HEK293 (cell line): ENCODE results near the gene FBLN2.

ENCODE experiments used
- CTCF ChIA-PET: fragments of 350-600 bp; formaldehyde crosslinking; extraction: SDS; loops from one replicate; lab custom pipeline; 2021; ENCODE audit warnings: antibody characterized with exemption; lab: Yijun Ruan, JAX
- POLR2A ChIA-PET: fragments of 300-600 bp; formaldehyde crosslinking; extraction: SDS; loops from one replicate; lab custom pipeline; 2020; ENCODE audit warnings: antibody characterized with exemption, inconsistent platforms; lab: Yijun Ruan, JAX
- H3K27ac ChIP-seq: fragments of 200-500 bp; sonication (Bioruptor generic); 2 replicates; pipeline ENCODE4 v1.5.1; 2014; ENCODE audit warnings: low read depth, low read length, control low read depth, inconsistent platforms; ENCODE audit errors: extremely low read depth
- H3K36me3 ChIP-seq, 2 experiments: fragments of 200-500 bp in 1 of 2; sonication (Bioruptor generic) in 1 of 2; 1 replicate in 1 of 2; 2 replicates in 1 of 2; pipeline ENCODE4 v1.5.1; 2014 to 2017; ENCODE audit warnings: inconsistent platforms in 2 of 2, low read length in 2 of 2; ENCODE audit not compliant: control insufficient read depth in 2 of 2, insufficient read depth in 1 of 2
- H3K4me1 ChIP-seq: fragments of 200-500 bp; sonication (Bioruptor generic); 2 replicates; pipeline ENCODE4 v1.5.1; 2014; ENCODE audit warnings: mild to moderate bottlenecking, low read length, inconsistent platforms; ENCODE audit not compliant: control insufficient read depth, insufficient read depth
- H3K4me3 ChIP-seq: 2 replicates; pipeline ENCODE4 v1.5.1; 2011; ENCODE audit warnings: low read depth, mild to moderate bottlenecking, control low read depth, low read length, moderate library complexity
- H3K9me3 ChIP-seq: fragments of 200-500 bp; sonication (Bioruptor generic); 2 replicates; pipeline ENCODE4 v1.5.1; 2014; ENCODE audit warnings: low read depth, low read length, inconsistent platforms; ENCODE audit not compliant: control insufficient read depth, insufficient read depth
- KLF17 ChIP-seq: fragments of 450-650 bp; formaldehyde crosslinking; IDR thresholded peaks from 2 replicates; pipeline ENCODE4 v1.5.1; 2016; ENCODE audit warnings: missing biosample characterization, missing genetic modification characterization
- KLF8 ChIP-seq: fragments of 450-650 bp; formaldehyde crosslinking; IDR thresholded peaks from 2 replicates; pipeline ENCODE4 v1.5.1; 2016; ENCODE audit warnings: missing biosample characterization, missing genetic modification characterization
- WT1 ChIP-seq: fragments of 450-650 bp; formaldehyde crosslinking; IDR thresholded peaks from 2 replicates; pipeline ENCODE4 v1.5.1; 2016; ENCODE audit warnings: missing biosample characterization, missing genetic modification characterization
- ZNF184 ChIP-seq: fragments of 450-650 bp; IDR thresholded peaks from 2 replicates; pipeline ENCODE4 v1.5.1; 2018; ENCODE audit warnings: missing biosample characterization, mild to moderate bottlenecking, missing genetic modification characterization
- ZNF558 ChIP-seq: fragments of 450-650 bp; formaldehyde crosslinking; IDR thresholded peaks from 2 replicates; pipeline ENCODE4 v1.5.1; 2016; ENCODE audit warnings: missing biosample characterization, missing genetic modification characterization
- ZNF664 ChIP-seq: fragments of 450-650 bp; formaldehyde crosslinking; IDR thresholded peaks from 2 replicates; pipeline ENCODE4 v1.5.1; 2016; ENCODE audit warnings: missing biosample characterization, missing genetic modification characterization
- ZNF777 ChIP-seq: fragments of 450-650 bp; formaldehyde crosslinking; IDR thresholded peaks from 2 replicates; pipeline ENCODE4 v1.5.1; 2017; ENCODE audit warnings: missing biosample characterization, missing genetic modification characterization, borderline replicate concordance
- TF ChIP-seq, protein P1 (sequence below): fragments of 450-650 bp; formaldehyde crosslinking; IDR thresholded peaks from 2 replicates; pipeline ENCODE4 v1.5.0; 2017; ENCODE audit warnings: missing biosample characterization, missing genetic modification characterization, borderline replicate concordance
- TF ChIP-seq, protein P2 (sequence below): sonication (generic); formaldehyde crosslinking; IDR thresholded peaks from 2 replicates; pipeline ENCODE4 v1.8.1; 2022; ENCODE audit warnings: mild to moderate bottlenecking, moderate library complexity, missing genetic modification reagents
- TF ChIP-seq, protein P3 (sequence below): fragments of 450-650 bp; formaldehyde crosslinking; IDR thresholded peaks from 2 replicates; pipeline ENCODE4 v1.5.1; 2016; ENCODE audit warnings: missing biosample characterization, missing genetic modification characterization
- TF ChIP-seq, protein P4 (sequence below): fragments of 450-650 bp; formaldehyde crosslinking; IDR thresholded peaks from 2 replicates; pipeline ENCODE4 v1.5.1; 2016; ENCODE audit warnings: missing biosample characterization, missing genetic modification characterization
- TF ChIP-seq, protein P5 (sequence below): fragments of 450-650 bp; formaldehyde crosslinking; IDR thresholded peaks from 2 replicates; pipeline ENCODE4 v1.5.1; 2016; ENCODE audit warnings: missing biosample characterization, missing genetic modification characterization, low read depth
- TF ChIP-seq, protein P6 (sequence below): fragments of 450-650 bp; formaldehyde crosslinking; conservative IDR thresholded peaks from 2 replicates; pipeline ENCODE4 v1.5.1; 2016; ENCODE audit warnings: low read depth, missing biosample characterization, missing genetic modification characterization

The FBLN2 gene

DNA sequence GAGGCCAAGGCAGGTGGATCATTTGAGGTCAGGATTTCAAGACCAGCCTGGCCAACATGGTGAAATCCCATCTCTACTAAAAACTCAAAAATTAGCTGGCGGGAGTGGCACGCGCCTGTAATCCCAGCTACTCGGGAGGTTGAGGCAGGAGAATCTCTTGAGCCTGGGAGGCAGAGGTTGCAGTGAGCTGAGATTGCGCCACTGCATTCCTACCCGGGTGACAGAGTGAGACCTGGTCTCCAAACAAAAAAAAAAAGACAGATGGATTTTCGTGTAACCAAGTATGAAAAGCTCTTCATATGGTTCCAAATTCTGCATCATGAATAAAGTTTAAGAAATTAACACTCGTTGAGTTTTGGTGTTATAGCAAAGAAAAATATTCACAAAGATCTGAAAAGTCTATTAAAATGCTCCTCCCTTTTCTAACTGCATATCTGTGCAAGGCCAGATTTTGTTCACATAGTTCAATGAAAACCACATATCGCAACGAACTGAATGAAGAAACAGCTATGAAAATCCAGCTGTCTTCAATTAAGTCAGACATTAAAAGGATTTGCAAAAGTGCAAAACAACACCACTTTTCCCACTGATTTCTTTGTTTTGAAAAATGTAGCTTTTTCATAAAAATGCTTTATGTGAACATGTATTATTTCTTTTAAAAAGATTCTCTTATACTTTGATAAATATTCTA lies 23.8 kb upstream of the FBLN2 start:
- Histone ChIP-seq H3K9me3 (no peaks in the 10 kb centered on the region), H3K4me3 (no peak overlapping the region), H3K27ac (no peak overlapping the region), H3K4me1 (no peaks in the 10 kb centered on the region), H3K36me3 (no peaks in the 10 kb centered on the region)
- POLR2A ChIA-PET, result interaction anchor here (0.8 kb wide), 1 partner anchor 128 kb away, joined by 3 read pairs; no protein-coding TSS in a partner anchor
- CTCF ChIA-PET, result interaction anchor here (1.0 to 1.3 kb wide), 4 partner anchors 14 to 356 kb away, joined by 3 to 5 read pairs (median 4); no protein-coding TSS in a partner anchor
- no peak for TF ChIP-seq ZNF184 (tag by site-specific recombination)
- TF ChIP-seq, protein P1, sequence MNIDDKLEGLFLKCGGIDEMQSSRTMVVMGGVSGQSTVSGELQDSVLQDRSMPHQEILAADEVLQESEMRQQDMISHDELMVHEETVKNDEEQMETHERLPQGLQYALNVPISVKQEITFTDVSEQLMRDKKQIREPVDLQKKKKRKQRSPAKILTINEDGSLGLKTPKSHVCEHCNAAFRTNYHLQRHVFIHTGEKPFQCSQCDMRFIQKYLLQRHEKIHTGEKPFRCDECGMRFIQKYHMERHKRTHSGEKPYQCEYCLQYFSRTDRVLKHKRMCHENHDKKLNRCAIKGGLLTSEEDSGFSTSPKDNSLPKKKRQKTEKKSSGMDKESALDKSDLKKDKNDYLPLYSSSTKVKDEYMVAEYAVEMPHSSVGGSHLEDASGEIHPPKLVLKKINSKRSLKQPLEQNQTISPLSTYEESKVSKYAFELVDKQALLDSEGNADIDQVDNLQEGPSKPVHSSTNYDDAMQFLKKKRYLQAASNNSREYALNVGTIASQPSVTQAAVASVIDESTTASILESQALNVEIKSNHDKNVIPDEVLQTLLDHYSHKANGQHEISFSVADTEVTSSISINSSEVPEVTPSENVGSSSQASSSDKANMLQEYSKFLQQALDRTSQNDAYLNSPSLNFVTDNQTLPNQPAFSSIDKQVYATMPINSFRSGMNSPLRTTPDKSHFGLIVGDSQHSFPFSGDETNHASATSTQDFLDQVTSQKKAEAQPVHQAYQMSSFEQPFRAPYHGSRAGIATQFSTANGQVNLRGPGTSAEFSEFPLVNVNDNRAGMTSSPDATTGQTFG, result no peak
- TF ChIP-seq, protein P2, sequence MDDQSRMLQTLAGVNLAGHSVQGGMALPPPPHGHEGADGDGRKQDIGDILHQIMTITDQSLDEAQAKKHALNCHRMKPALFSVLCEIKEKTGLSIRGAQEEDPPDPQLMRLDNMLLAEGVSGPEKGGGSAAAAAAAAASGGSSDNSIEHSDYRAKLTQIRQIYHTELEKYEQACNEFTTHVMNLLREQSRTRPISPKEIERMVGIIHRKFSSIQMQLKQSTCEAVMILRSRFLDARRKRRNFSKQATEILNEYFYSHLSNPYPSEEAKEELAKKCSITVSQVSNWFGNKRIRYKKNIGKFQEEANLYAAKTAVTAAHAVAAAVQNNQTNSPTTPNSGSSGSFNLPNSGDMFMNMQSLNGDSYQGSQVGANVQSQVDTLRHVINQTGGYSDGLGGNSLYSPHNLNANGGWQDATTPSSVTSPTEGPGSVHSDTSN (CRISPR knock-in tag), result no peak
- TF ChIP-seq, protein P3, sequence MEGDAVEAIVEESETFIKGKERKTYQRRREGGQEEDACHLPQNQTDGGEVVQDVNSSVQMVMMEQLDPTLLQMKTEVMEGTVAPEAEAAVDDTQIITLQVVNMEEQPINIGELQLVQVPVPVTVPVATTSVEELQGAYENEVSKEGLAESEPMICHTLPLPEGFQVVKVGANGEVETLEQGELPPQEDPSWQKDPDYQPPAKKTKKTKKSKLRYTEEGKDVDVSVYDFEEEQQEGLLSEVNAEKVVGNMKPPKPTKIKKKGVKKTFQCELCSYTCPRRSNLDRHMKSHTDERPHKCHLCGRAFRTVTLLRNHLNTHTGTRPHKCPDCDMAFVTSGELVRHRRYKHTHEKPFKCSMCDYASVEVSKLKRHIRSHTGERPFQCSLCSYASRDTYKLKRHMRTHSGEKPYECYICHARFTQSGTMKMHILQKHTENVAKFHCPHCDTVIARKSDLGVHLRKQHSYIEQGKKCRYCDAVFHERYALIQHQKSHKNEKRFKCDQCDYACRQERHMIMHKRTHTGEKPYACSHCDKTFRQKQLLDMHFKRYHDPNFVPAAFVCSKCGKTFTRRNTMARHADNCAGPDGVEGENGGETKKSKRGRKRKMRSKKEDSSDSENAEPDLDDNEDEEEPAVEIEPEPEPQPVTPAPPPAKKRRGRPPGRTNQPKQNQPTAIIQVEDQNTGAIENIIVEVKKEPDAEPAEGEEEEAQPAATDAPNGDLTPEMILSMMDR, result no peak
- TF ChIP-seq, protein P4, sequence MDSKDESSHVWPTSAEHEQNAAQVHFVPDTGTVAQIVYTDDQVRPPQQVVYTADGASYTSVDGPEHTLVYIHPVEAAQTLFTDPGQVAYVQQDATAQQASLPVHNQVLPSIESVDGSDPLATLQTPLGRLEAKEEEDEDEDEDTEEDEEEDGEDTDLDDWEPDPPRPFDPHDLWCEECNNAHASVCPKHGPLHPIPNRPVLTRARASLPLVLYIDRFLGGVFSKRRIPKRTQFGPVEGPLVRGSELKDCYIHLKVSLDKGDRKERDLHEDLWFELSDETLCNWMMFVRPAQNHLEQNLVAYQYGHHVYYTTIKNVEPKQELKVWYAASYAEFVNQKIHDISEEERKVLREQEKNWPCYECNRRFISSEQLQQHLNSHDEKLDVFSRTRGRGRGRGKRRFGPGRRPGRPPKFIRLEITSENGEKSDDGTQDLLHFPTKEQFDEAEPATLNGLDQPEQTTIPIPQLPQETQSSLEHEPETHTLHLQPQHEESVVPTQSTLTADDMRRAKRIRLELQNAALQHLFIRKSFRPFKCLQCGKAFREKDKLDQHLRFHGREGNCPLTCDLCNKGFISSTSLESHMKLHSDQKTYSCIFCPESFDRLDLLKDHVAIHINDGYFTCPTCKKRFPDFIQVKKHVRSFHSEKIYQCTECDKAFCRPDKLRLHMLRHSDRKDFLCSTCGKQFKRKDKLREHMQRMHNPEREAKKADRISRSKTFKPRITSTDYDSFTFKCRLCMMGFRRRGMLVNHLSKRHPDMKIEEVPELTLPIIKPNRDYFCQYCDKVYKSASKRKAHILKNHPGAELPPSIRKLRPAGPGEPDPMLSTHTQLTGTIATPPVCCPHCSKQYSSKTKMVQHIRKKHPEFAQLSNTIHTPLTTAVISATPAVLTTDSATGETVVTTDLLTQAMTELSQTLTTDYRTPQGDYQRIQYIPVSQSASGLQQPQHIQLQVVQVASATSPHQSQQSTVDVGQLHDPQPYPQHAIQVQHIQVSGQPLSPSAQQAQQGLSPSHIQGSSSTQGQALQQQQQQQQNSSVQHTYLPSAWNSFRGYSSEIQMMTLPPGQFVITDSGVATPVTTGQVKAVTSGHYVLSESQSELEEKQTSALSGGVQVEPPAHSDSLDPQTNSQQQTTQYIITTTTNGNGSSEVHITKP (tag by site-specific recombination), result peak; percentile 32; the same call in 1 of the 2 replicates

DNA sequence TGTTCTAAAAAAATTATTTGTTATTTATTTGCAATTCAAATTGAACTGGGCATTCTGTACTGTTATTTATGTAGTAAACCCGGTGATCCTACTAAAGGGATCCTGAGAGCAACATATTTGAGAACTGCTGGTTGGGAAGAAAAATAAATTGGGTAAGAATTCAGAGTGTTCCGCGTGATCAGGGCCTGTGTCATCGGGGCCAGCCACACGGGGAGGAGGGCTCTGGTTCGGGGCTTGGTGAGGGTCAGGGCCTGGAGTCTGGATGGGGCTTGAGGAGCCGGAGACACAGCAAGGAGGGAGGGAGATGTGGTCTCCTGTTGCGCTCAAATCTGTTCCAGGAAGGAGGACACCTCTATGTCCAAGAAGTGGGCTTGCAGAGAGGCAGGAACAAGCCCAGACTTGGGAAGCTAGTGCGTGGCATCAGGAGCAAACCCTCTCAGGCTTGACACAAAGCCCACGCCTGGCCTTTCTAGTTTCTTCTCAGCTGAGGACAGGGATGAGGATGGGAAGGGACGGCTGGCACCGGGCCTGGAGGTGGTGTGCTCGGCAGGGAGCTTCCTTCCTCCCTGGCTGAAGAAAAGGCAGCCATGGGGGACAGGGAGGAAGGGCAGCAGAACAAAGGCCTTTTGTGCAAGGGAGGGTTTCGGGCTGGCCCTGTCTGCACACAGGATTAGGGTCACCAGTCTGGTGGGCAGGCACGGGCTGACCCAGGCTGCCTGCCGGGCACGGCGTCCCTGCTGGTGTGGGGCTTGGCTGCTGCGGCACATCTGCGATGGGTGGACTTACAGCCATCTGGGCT lies 22.9 kb upstream of the FBLN2 start:
- CTCF ChIA-PET, result interaction anchor here (0.7 to 1.3 kb wide), 6 partner anchors 13 to 355 kb away, joined by 3 to 5 read pairs (median 4); no protein-coding TSS in a partner anchor
- Histone ChIP-seq H3K27ac (no peak overlapping the region), H3K4me1 (no peaks in the 10 kb centered on the region), H3K9me3 (no peaks in the 10 kb centered on the region), H3K4me3 (no peak overlapping the region), H3K36me3 (no peaks in the 10 kb centered on the region)
- POLR2A ChIA-PET, result interaction anchor here (0.8 kb wide), 1 partner anchor 127 kb away, joined by 3 read pairs; no protein-coding TSS in a partner anchor
- TF ChIP-seq KLF17 (tag by site-specific recombination) (no peak), WT1 (no peak), ZNF558 (tag by site-specific recombination) (no peak), KLF8 (tag by site-specific recombination) (no peak), ZNF777 (tag by site-specific recombination) (no peak), ZNF664 (no peak)
- TF ChIP-seq, protein P5, sequence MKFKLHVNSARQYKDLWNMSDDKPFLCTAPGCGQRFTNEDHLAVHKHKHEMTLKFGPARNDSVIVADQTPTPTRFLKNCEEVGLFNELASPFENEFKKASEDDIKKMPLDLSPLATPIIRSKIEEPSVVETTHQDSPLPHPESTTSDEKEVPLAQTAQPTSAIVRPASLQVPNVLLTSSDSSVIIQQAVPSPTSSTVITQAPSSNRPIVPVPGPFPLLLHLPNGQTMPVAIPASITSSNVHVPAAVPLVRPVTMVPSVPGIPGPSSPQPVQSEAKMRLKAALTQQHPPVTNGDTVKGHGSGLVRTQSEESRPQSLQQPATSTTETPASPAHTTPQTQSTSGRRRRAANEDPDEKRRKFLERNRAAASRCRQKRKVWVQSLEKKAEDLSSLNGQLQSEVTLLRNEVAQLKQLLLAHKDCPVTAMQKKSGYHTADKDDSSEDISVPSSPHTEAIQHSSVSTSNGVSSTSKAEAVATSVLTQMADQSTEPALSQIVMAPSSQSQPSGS (tag by site-specific recombination), result no peak
- TF ChIP-seq, protein P6, sequence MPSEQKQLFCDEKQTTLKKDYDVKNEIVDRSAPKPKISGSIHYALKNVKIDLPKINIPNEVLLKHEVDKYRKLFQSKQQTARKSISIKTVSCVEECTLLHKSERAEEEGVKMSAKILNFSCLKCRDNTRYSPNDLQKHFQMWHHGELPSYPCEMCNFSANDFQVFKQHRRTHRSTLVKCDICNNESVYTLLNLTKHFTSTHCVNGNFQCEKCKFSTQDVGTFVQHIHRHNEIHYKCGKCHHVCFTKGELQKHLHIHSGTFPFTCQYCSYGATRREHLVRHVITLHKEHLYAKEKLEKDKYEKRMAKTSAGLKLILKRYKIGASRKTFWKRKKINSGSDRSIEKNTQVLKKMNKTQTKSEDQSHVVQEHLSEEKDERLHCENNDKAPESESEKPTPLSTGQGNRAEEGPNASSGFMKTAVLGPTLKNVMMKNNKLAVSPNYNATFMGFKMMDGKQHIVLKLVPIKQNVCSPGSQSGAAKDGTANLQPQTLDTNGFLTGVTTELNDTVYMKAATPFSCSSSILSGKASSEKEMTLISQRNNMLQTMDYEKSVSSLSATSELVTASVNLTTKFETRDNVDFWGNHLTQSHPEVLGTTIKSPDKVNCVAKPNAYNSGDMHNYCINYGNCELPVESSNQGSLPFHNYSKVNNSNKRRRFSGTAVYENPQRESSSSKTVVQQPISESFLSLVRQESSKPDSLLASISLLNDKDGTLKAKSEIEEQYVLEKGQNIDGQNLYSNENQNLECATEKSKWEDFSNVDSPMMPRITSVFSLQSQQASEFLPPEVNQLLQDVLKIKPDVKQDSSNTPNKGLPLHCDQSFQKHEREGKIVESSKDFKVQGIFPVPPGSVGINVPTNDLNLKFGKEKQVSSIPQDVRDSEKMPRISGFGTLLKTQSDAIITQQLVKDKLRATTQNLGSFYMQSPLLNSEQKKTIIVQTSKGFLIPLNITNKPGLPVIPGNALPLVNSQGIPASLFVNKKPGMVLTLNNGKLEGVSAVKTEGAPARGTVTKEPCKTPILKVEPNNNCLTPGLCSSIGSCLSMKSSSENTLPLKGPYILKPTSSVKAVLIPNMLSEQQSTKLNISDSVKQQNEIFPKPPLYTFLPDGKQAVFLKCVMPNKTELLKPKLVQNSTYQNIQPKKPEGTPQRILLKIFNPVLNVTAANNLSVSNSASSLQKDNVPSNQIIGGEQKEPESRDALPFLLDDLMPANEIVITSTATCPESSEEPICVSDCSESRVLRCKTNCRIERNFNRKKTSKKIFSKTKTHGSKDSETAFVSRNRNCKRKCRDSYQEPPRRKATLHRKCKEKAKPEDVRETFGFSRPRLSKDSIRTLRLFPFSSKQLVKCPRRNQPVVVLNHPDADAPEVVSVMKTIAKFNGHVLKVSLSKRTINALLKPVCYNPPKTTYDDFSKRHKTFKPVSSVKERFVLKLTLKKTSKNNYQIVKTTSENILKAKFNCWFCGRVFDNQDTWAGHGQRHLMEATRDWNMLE (tag by site-specific recombination), result 0 out of 2 replicates have a peak, but pooled peaks have one; percentile 16
